Middle frontal gyrus (tissue), 1 donor: ENCODE data around the gene GRAMD1C.
"Not testable (repeated sequence)": the region's sequence is repeated elsewhere in the genome, so short reads cannot be mapped to it uniquely, and the experiment has no call there.

Source experiments
- DNase-seq: peaks from one replicate; pipeline ENCODE4 v3.0.0-alpha.2; 2015; ENCODE audit warnings: low spot score; ENCODE audit errors: extremely low spot score

GRAMD1C gene

DNA sequence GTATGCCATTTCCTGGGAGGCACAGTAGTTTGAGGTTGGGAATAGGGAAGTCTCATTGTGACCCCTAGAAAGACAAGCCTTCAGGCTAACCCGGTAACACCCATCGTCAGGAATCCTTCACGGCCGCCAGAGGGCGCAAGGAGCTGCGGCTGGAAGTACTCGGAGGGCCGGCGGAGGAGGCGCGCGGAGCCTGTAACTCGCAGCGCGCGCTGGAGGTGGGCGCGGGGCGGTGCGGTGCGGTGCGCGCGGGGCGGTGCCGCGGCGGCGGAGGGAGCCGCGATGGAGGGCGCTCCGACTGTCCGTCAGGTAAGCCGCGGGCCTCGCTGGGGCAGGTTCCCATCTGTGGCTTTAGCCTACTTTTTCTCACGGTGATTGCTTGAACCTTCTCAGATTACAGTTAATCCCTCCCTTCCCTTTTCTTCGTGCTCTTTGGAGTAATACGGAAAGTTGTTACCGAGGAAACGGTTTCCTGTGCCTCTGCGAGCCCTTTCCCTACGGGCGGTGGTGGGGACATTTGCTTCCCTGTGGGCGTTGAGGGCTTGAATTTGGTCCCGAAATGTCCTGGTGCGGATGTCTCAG lies at the start of gene GRAMD1C:
Gene GRAMD1C, plus strand, starts transcription at position 158 of the 579 bp plus-strand sequence. Its CDS starts 122 bp downstream, at position 280.
- DNase-seq: peak; percentile 80

GRCh38 chr3:113791381-113791780 lies 47.2 kb upstream of the GRAMD1C start:
- no peak for DNase-seq

DNA sequence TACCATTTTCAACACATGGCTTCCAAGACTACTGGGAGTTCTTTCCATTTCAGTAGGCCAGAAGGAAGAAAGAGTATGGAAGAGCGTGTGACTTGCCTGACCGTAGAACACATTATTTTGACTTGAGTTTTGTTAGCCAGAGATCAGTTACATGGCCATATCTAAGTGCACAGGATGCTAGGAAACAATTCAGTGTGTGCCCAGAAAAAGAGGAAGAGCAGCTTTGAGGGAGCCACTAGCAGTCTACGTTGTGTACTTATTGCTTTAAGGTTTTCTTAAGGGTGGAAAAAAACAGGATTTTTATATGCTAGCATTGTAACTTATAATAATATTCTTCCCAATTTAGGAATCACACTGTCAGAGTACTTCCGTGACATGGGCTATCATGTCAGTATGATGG lies 44.1 kb upstream of the GRAMD1C start:
- no peak for DNase-seq

GRCh38 chr3:113795693-113796092 lies 42.9 kb upstream of the GRAMD1C start:
- no peak for DNase-seq

GRCh38 chr3:113802795-113803455 lies 35.7 kb upstream of the GRAMD1C start:
- DNase-seq: no peak

- no peak for DNase-seq
Measured at GRCh38 chr3:113804661-113805060, 33.9 kb upstream of the GRAMD1C start.

DNA sequence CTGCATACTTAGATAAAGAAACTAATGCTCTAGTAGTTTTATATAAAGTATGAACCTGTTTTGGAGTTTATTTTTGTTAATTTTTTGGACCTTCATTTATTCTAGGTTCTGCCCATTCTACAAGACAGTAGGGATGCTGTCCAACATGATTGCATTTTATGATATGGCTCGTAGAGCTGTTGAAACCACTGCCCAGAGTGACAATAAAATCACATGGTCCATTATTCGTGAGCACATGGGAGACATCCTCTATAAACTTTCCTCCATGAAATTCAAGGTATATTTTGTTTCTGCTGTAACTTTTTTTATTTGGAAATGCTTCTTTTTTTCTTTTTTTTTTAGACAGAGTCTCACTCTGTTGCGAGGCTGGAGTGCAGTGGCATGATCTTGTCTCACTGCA lies 33.3 kb upstream of the GRAMD1C start:
- no peak for DNase-seq

DNA sequence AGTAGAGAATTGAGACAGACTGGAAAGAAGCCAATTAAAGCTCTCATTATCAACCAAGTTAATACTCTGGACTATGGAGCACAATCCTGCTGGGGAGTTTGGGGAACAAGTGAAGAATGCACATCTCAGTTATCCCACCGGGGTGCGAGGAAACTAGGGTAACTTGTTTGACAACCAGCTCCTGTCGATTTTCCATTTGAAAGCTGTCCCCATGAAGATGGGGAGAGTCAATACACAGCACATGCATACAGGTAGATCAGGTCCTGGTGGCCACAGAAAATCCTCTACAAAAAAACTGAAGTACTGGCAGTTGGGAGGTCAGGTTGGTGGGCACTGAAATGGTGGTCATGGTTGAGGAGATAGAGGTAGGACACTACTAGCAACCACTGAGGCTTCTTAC lies 25.7 kb upstream of the GRAMD1C start:
- DNase-seq: no peak

GRCh38 chr3:113819866-113820265 lies 18.7 kb upstream of the GRAMD1C start:
- no peak for DNase-seq

- DNase-seq: no peak
Measured at GRCh38 chr3:113825090-113825489, 13.5 kb upstream of the GRAMD1C start.

- DNase-seq: no peak
Measured at GRCh38 chr3:113828600-113828999, 10.0 kb upstream of the GRAMD1C start.

- DNase-seq: no peak
Measured at GRCh38 chr3:113829576-113830354, 8.8 kb upstream of the GRAMD1C start.

DNA sequence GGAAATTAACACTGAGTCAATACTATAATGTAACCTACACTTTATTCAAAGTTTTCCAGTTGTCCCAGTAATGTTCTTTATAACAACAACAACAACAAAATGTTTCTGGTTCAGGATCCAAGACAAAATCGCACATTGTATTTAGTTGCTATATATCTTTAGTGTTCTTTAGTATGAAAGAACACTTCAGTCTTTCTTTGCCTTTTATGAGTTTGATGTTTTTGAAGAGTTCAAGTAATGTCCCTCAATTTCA lies 7.6 kb upstream of the GRAMD1C start:
- DNase-seq: no peak

DNA sequence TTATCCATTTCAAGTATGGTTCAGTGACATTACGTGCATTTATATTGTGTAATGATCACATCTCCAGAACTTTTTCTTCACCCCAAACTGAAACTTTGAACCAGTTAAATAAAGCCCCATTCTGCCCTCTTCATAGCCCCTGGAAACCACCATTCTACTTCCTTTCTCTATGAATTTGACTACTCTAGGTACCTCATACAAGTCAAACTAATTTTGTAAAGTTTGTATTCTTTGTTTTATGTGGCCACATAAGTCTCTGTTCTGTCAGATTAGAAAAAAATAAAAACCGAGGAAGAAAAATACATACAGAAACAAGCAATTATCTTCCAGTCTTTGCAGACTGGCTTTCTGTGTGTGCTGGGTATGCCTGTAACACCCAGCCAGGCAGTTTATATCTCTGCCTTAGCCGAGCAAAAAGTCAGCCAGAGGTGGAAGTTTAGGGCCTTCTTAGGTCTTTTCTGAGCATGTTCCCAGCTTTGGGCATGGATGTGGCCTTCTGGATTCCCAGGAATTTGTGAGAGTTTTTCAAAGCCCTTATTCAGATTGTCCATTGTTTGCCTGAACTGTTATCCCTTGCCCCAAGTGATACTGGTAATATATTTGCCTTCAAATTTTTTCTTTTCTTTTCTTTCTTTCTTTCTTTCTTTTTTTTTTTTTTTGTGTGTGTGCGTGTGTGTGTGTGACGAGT lies 6.0 kb upstream of the GRAMD1C start:
- DNase-seq: no peak

- DNase-seq: no peak
Measured at GRCh38 chr3:113834983-113835382, 3.6 kb upstream of the GRAMD1C start.

DNA sequence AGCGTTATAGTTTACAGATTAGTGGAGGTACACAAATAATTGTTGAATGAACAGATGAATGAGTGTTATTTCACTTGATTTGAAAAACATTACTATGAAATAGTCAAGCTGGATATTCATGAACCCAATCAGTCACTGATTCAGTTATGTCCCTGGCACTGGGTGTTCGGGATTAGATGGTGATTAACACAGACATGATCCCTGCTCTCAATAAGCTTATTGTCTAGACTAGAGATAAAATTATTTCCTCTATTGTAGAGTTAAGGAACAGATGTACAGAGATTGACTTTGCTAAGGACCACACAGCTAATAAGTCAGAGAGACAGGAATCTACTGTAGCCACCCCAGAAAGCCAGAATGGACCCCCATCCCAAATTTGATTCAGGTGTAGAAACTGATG lies 963 bp downstream of the GRAMD1C start:
- no peak for DNase-seq

DNA sequence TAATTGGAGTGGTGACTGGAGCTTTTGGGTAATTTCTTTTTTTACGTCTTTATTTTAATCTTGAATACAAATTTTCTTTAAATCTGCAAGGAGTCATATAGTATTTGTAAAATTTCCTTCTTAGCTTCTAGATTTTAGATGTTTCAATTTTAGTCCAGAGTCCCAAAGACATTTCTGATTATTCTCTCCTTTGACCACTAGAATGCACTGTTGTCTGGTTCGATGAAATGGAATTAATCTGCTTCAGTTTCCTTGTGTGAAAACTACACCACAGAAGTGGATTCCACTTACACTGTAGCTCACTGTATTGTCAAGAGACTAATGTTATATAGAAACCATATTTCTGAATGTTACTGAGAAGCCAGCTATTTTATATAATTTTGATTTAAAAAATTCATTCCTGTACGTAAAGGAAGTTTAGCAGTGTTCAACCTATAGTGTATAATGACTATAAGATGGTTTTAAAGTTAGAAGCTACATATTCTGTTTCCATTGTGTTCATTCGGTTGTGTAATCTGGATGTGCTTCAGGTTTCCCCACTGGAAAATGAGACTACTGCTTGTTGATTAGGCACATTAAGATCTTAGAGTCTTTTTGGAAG lies 6.1 kb downstream of the GRAMD1C start:
- DNase-seq: peak; percentile 8

DNA sequence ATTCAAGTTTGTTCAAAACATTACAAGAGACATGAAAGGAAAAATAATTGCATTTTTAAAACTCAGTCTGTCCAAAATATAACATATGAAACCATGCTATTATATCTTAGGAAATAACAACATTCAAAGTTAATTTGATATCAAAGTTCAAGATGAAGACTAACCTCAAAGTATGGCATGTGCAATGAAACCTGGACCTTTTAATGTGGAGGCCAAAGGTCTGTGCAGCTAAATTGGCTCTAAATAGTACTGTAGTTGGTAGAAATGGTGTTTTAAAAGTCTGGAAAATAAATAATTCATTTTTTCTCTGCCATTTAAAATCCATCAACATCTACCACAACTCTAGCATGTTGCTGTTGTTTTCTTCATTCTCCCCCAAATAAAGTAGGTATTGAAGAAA lies 8.7 kb downstream of the GRAMD1C start:
- no peak for DNase-seq

- DNase-seq: no peak
Measured at GRCh38 chr3:113847664-113848461, 9.3 kb downstream of the GRAMD1C start.

DNA sequence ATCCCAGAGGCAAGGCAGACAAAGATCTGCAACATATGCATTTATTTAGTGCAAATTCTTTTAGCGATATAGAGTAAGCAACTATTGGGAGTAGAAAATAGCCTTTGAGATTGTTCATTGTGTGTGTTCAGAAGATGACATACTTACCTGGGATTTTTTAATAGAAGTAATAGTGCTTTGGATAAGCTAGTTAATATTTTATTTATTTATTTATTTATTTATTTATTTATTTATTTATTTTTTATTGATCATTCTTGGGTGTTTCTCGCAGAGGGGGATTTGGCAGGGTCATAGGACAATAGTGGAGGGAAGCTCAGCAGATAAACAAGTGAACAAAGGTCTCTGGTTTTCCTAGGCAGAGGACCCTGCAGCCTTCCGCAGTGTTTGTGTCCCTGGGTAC lies 10.5 kb downstream of the GRAMD1C start:
- DNase-seq: not testable (repeated sequence)

DNA sequence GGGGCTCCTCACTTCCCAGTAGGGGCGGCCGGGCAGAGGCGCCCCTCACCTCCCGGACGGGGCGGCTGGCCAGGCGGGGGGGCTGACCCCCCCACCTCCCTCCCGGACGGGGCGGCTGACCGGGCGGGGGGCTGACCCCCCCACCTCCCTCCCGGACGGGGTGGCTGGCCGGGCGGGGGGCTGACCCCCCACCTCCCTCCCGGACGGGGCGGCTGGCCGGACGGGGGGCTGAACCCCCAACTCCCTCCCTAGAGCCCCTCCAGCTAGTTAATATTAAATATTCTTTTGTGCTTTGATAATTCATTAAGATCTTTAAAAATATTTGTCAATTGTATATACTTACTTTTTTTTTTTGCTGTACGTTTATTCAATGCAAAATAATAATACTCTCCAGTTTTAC lies 11.3 kb downstream of the GRAMD1C start:
- DNase-seq: not testable (repeated sequence)
